Esophagus squamous epithelium (tissue), 4 donors: ENCODE measurements around the gene P3H2.

ENCODE experiments used
- CTCF ChIP-seq, 6 experiments: fragments of 450-650 bp in 4 of 6; fragments of 200-600 bp in 2 of 6; sonication (generic) in 2 of 6; IDR thresholded peaks; one replicate each; pipeline ENCODE4 v1.5.1; 2016 to 2019; ENCODE audit warnings: antibody characterized with exemption in 6 of 6, mild to moderate bottlenecking in 4 of 6, moderate library complexity in 4 of 6
- POLR2A ChIP-seq, 4 donors: fragments of 450-650 bp; IDR thresholded peaks; one replicate each; pipeline ENCODE4 v1.6.1; 2017; ENCODE audit warnings: antibody characterized with exemption in 4 of 4, mild to moderate bottlenecking in 4 of 4, moderate library complexity in 3 of 4

GRCh38 chr3:190105876-190106275 is 14.8 kb downstream of the P3H2 start:
- TF ChIP-seq CTCF (IDR thresholded peaks at IDR 0.05): no peak
- no peak for TF ChIP-seq POLR2A (IDR thresholded peaks at IDR 0.05)
